ENCODE data around the gene DGKG. TPM values are rescaled to one million over a fixed set of nuclear protein-coding genes. Genes with fewer than 3 reads are reported as not detected.
A peak's percentile ranks its signal among the peaks of the same experiment; 100 is the strongest.

Gene DGKG
- total RNA-seq, 6 experiments from 2014 or later = 0.21 to 0.54 (median 0.38) TPM

- H3K9me3 Mint-ChIP-seq = no peaks in the 10 kb centered on the region
- TF ChIP-seq, protein P1, sequence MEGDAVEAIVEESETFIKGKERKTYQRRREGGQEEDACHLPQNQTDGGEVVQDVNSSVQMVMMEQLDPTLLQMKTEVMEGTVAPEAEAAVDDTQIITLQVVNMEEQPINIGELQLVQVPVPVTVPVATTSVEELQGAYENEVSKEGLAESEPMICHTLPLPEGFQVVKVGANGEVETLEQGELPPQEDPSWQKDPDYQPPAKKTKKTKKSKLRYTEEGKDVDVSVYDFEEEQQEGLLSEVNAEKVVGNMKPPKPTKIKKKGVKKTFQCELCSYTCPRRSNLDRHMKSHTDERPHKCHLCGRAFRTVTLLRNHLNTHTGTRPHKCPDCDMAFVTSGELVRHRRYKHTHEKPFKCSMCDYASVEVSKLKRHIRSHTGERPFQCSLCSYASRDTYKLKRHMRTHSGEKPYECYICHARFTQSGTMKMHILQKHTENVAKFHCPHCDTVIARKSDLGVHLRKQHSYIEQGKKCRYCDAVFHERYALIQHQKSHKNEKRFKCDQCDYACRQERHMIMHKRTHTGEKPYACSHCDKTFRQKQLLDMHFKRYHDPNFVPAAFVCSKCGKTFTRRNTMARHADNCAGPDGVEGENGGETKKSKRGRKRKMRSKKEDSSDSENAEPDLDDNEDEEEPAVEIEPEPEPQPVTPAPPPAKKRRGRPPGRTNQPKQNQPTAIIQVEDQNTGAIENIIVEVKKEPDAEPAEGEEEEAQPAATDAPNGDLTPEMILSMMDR (IDR thresholded peaks at IDR 0.05) = no peak
- H3K27ac Mint-ChIP-seq = no peak overlapping the region
- H3K27me3 Mint-ChIP-seq (ENCODE audit: insufficient read depth) = peaks cover 47% of the 10 kb centered on the region
- no peak overlapping the region for H3K4me3 Mint-ChIP-seq
- no peak for DNase-seq
- no peaks in the 10 kb centered on the region for H3K36me3 Mint-ChIP-seq (ENCODE audit: low read depth)
- peaks cover 6% of the 10 kb centered on the region for H3K4me1 Mint-ChIP-seq (ENCODE audit: low read depth)
Measured at GRCh38 chr3:186264608-186265400, 97.2 kb downstream of the DGKG start.

DNA sequence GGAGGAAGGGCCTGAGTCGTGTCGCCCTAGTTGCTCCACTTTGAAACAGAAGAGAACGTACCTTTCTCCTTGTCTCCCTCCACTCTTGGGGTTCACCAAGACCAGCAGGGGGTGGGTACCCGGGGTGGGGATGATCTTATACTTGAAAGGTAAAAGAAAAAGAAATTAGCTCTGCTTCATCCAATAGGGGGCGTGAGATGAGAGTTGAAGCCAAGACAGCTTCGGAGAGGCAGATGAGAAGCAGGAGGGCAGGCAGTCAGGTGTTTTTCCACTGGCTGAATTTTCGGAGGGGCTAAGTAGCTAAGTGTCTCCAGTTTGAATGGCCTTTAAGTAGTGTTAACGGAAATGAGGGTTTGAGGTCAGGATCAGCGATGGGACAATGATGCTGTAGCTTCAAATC, 100.4 kb downstream of the DGKG start:
- peaks cover 13% of the 10 kb centered on the region for H3K4me1 Mint-ChIP-seq (ENCODE audit: low read depth)
- DNase-seq = no peak
- H3K9me3 Mint-ChIP-seq = no peaks in the 10 kb centered on the region
- no peaks in the 10 kb centered on the region for H3K36me3 Mint-ChIP-seq (ENCODE audit: low read depth)
- TF ChIP-seq, protein P1 (IDR thresholded peaks at IDR 0.05) = peak; percentile 62
- no peak overlapping the region for H3K4me3 Mint-ChIP-seq
- no peak overlapping the region for H3K27ac Mint-ChIP-seq
- peaks cover 42% of the 10 kb centered on the region for H3K27me3 Mint-ChIP-seq (ENCODE audit: insufficient read depth)

DNA sequence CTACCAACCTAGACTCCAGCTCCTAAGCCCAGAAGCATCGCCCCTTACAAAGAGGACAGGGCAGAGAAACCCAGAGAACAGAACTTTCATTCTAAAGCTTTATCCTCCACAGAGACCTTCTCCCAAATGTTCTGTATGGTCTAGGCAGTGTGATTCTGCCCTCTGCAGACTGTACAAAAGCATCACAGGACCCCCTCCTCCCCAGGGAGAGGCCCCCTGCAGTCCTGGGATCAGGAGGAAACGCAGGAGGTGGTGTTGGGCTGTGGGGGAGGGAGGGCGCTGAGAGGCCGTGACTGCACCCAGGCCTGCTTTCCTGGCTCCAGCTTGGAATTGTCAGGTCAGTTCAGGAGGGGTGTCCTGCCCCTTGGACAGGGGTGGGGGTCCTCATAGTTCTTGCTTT, 101.3 kb downstream of the DGKG start:
- no peak overlapping the region for H3K27ac Mint-ChIP-seq
- no peaks in the 10 kb centered on the region for H3K9me3 Mint-ChIP-seq
- peaks cover 42% of the 10 kb centered on the region for H3K27me3 Mint-ChIP-seq (ENCODE audit: insufficient read depth)
- TF ChIP-seq, protein P1 (IDR thresholded peaks at IDR 0.05) = no peak
- DNase-seq = no peak
- no peak overlapping the region for H3K4me3 Mint-ChIP-seq
- no peaks in the 10 kb centered on the region for H3K36me3 Mint-ChIP-seq (ENCODE audit: low read depth)
- H3K4me1 Mint-ChIP-seq (ENCODE audit: low read depth) = peaks cover 13% of the 10 kb centered on the region

DNA sequence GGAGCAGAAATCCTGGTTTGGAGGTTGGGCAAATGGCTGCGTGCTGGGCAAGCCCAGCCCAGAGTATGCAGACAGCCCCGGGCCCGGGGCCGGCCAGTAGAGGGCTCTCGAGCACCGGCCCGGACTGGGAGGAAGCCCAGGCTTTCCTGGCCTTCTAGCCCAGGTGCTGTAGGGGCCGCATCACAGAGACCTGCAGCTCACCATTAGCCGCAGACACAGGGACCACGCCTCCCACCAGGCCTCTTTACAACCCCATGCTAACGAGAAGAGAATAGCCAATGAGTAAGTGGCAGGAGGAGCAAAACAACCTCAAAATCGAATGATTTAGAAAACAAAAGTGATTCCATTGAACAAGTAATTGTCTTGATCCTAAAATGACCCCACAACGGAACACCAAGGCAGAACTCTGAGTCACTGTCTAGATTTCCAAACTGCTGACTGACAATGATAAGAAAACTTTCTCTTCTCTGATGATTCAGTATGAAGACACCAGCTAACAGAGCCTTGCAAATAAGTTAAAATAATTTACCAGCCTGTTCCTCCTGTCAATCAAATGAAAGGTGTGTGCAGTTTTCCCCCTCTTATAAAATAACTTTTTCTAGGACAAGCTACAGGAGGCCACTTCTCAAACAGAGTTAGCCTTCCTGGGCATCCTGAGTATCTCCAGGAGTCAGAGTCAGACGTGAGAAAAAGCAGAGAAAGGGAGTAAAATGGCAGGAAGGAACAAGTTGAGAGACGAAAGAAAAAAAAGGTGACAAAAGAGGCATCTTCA, 102.2 kb downstream of the DGKG start:
- peak; percentile 43 for DNase-seq
- H3K27me3 Mint-ChIP-seq (ENCODE audit: insufficient read depth) = peaks cover 42% of the 10 kb centered on the region
- H3K4me3 Mint-ChIP-seq = peak overlapping the region; percentile 74
- H3K36me3 Mint-ChIP-seq (ENCODE audit: low read depth) = no peaks in the 10 kb centered on the region
- H3K27ac Mint-ChIP-seq = peak overlapping the region; percentile 71
- TF ChIP-seq, protein P1 (IDR thresholded peaks at IDR 0.05) = peak; percentile 86
- H3K9me3 Mint-ChIP-seq = no peaks in the 10 kb centered on the region
- peaks cover 18% of the 10 kb centered on the region for H3K4me1 Mint-ChIP-seq (ENCODE audit: low read depth)

DNA sequence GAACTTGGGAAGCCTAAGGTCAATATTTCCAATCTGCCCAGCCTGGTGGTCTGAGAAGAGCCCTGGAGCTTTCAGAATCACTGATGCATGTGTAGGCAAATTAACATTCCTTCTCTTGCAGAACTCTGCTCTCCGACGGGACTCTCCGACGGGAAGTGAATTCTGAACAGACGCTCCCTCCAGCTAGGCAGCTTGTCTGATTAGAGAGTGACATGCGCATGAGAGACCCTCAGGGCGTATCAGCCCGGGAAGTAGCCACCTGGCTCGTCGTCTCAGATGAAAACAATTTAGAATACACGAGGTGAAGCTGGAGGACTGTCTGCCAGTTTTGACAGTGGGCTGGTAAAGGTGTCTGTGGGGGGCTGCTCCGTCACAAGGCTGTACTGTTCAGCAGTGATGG, 103.1 kb downstream of the DGKG start:
- DNase-seq = no peak
- TF ChIP-seq, protein P1 (IDR thresholded peaks at IDR 0.05) = no peak
- Mint-ChIP-seq H3K9me3 (no peaks in the 10 kb centered on the region), H3K27ac (no peak overlapping the region), H3K4me1 (ENCODE audit: low read depth) (peaks cover 18% of the 10 kb centered on the region), H3K36me3 (ENCODE audit: low read depth) (no peaks in the 10 kb centered on the region), H3K4me3 (no peak overlapping the region), H3K27me3 (ENCODE audit: insufficient read depth) (peaks cover 42% of the 10 kb centered on the region)
